Activated CD8-positive, alpha-beta memory T cell treated with anti-CD3 and anti-CD28 coated beads for 4 hours (primary cell): ENCODE measurements around the gene ZBP1.
A peak's percentile ranks its signal among the peaks of the same experiment; 100 is the strongest.
"Not testable (repeated sequence)": the region's sequence is repeated elsewhere in the genome, so short reads cannot be mapped to it uniquely, and the experiment has no call there.

ENCODE experiments used
- DNase-seq, 2 donors: peaks; one replicate each; pipeline ENCODE4 v3.0.0-alpha.2; 2020; ENCODE audit warnings: low read depth in 2 of 2

ZBP1 gene

GRCh38 chr20:57647006-57647932 is 27.0 kb upstream of the ZBP1 start:
- no peak for DNase-seq

DNA sequence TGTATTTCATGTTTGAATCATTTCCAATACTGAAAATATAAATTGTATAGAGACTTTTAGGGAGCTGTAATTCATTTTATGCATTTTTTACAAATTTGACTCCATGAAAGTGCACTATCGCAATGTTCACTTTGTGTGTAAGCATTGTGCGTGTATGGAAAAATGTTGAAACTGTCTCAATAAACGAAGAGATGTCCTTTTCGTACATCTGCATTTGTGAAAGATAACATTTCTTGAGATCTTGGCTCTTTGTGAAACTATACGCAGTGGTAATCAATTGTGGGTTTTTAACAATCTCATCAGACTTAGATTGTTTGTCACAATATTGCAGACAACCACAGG is 18.6 kb upstream of the ZBP1 start:
- DNase-seq = no peak

- no peak for DNase-seq
Measured at GRCh38 chr20:57638173-57638894, 18.1 kb upstream of the ZBP1 start.

- no peak for DNase-seq
Measured at GRCh38 chr20:57633945-57634491, 13.8 kb upstream of the ZBP1 start.

DNA sequence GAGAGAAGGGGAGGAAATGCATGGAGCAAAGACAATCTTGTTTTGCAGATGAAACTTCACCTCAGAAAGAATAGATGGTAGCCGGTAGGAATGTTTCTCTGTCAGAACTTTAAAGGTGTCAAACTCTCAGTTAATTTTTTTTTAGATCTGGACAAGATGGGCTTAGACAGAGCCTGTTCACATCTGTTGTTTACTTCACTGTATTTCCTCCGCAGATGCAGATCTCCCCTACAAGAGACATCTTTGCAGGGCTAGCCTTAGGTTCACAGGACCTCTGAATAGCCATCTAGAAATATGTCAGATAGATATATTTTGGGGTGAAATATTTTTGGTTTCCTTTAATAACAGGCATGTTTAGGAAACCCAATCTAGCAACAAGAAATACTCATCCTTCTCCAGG is 12.1 kb upstream of the ZBP1 start:
- no peak for DNase-seq

- DNase-seq = no peak
Measured at GRCh38 chr20:57630061-57630460, 9.8 kb upstream of the ZBP1 start.

- DNase-seq = not testable (repeated sequence)
Measured at GRCh38 chr20:57629491-57629901, 9.3 kb upstream of the ZBP1 start.

- not testable (repeated sequence) for DNase-seq
Measured at GRCh38 chr20:57628962-57629308, 8.7 kb upstream of the ZBP1 start.

GRCh38 chr20:57628047-57628961 is 8.1 kb upstream of the ZBP1 start:
- DNase-seq = peak in 1 of 2 donors; percentile 42

DNA sequence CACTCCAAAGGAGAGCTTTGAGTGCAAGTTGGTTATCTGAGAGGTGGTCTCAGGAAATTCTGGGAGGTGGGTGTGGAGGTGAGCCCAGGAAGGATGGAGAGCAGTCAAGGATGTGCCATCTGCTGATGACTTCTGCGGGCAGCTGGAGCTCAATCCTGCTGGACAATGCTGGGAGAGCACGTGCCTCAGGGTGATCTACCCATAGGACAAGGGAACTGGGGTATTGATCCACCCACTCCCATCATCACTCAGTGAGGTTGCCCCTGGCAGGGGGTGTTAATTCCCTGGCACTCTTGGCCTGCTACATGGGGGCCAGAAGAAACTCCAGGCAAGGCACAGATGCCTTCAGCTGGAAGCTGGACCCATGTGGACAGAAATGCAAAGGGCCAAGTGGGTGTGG is 7.1 kb upstream of the ZBP1 start:
- DNase-seq = no peak

GRCh38 chr20:57625978-57626377 is 5.8 kb upstream of the ZBP1 start:
- no peak for DNase-seq

- no peak for DNase-seq
Measured at GRCh38 chr20:57625181-57625958, 5.1 kb upstream of the ZBP1 start.

- no peak for DNase-seq
Measured at GRCh38 chr20:57624124-57624523, 3.9 kb upstream of the ZBP1 start.

DNA sequence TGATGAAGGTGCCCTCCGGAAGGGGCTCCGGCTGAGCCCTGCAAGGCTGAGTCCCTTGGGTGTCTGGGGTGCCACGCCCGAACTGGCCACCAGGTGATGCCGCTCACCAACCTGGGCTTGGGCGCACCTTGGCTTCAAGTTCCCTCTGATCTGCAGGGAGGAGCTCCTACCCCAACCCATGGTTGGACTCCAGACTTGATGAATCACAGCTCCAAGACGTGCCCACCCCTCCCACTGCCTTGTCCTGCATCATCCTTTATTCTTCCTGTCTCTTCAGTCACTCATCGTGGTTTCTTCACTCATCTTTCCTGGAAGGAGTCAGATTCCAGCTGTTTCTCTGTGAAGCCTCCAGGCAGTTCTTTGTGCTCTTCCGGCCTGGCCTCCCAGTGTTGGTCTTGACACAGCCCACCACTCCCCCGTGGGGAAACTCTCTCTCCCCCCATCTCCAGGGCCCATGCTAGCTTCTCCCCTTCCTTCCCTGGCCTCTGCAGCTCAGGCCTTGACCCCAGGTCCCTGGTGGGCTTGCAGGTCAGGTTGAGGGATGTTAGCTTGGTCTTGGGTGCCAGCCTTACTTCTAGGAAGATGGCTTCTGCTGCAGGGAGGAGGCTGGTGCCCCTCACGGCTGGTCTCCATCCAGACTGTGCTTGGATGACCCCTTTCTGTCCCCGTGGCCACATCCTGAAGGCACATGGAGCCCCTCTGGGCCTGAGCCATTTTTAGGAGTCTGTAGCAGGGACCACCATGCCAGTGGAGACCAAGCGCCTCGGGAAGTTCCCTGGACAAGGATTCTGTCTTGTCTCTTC is 2.6 kb upstream of the ZBP1 start:
- DNase-seq = no peak

- no peak for DNase-seq
Measured at GRCh38 chr20:57622201-57622570, 2.0 kb upstream of the ZBP1 start.

GRCh38 chr20:57621421-57622200 is 1.4 kb upstream of the ZBP1 start:
- no peak for DNase-seq

GRCh38 chr20:57620999-57621398 is 773 bp upstream of the ZBP1 start:
- no peak for DNase-seq

DNA sequence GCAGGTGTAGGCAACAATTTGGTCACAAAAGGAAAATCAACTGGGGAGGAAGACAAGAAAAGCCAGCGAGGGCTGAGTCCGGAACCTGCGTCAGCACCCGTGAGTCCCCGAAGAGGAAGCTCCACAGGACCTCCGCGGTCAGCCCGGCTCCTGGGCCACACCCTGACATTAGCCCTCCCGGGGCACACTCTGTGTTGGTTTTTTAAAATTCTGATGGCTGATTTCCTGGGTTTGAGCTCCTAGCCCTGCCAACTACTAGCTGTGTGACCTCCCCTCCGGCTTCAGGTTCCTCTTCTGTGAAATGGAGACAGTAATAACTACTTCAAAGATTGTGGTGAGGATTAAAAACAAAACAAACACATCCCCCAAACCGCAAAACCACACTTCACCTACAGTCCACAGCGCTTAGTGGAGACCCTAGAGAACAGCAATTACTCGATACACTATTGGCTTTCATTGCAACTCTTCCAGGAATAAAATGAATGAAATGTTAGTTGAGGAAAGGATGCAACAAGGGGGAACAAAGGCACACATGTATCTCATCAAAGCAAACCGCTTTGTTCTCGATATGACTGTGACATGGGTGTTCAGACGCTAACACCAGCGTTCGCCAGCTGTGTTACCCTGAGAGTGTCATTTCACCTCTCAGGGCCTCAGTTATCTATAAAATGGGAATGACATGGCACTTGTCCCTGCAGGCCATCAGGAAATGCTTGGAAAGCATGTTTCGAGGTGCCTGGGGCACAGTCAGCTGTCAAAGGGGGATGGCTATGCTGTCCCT is 985 bp downstream of the ZBP1 start:
- DNase-seq = peak in 1 of 2 donors; percentile 25

DNA sequence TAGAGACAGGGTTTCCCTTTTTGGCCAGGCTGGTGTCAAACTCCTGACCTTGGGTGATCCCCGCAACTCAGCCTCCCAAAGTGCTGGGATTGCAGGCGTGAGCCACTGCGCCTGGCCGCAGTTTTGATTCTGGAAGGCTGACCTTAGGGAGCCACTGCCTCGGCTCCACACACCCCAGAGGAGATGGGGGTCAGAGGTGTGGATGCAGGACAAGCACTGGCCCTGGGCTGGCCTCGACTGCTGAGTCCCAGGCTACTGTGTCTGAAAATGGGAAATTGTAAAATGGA is 1.5 kb downstream of the ZBP1 start:
- DNase-seq = no peak
